ENCODE data around the gene ANTXRL. TPM values are rescaled to one million over a fixed set of nuclear protein-coding genes. Genes with fewer than 3 reads are reported as not detected.
"Not testable (repeated sequence)": the region's sequence is repeated elsewhere in the genome, so short reads cannot be mapped to it uniquely, and the experiment has no call there.

ANTXRL gene
- total and polyA plus RNA-seq, 2 experiments from 2014 or later: not detected

DNA sequence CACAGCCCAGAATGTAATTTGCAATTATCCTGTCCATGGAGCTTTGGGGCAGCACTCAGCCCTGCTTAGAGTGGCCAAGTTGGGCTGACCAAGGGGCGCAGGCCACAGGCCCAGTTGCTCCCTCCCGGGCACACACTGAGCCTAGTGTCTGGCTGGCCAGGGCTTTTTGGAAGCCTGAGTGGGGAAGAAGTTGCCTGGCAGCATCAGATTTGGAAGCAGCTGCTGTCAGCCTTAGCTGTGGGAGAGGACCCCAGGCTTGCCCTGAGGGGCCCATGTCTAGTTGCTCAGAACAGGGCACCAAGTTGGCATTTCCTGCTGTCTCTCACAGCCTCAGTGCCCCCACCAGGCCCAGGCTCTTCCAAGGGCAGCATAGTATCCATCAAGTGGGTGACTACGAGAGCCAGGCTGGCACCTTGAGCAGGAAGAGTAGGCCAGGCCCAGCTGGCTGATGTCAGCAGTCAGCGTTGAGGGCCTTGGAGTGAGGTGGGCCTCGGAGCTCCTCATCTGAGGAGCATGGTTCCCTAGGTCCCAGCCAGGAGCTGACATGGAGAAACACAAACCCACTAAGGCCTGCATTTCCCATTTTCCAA is 14.4 kb downstream of the ANTXRL start:
- no peak for DNase-seq (ENCODE audit: low read depth in 1 of 2, low spot score in 1 of 2)
- TF ChIP-seq, protein P1, sequence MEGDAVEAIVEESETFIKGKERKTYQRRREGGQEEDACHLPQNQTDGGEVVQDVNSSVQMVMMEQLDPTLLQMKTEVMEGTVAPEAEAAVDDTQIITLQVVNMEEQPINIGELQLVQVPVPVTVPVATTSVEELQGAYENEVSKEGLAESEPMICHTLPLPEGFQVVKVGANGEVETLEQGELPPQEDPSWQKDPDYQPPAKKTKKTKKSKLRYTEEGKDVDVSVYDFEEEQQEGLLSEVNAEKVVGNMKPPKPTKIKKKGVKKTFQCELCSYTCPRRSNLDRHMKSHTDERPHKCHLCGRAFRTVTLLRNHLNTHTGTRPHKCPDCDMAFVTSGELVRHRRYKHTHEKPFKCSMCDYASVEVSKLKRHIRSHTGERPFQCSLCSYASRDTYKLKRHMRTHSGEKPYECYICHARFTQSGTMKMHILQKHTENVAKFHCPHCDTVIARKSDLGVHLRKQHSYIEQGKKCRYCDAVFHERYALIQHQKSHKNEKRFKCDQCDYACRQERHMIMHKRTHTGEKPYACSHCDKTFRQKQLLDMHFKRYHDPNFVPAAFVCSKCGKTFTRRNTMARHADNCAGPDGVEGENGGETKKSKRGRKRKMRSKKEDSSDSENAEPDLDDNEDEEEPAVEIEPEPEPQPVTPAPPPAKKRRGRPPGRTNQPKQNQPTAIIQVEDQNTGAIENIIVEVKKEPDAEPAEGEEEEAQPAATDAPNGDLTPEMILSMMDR (IDR thresholded peaks at IDR 0.05; ENCODE audit: low read depth, low read length): no peak
- H3K9me3 ChIP-seq (ENCODE audit: low read depth): no peaks in the 10 kb centered on the region
- no peaks in the 10 kb centered on the region for H3K27me3 ChIP-seq
- H3K27ac ChIP-seq: no peak overlapping the region
- H3K36me3 ChIP-seq: no peaks in the 10 kb centered on the region
- H3K4me1 ChIP-seq (ENCODE audit: low read depth): peaks cover 3% of the 10 kb centered on the region
- H3K4me3 ChIP-seq: no peak overlapping the region

DNA sequence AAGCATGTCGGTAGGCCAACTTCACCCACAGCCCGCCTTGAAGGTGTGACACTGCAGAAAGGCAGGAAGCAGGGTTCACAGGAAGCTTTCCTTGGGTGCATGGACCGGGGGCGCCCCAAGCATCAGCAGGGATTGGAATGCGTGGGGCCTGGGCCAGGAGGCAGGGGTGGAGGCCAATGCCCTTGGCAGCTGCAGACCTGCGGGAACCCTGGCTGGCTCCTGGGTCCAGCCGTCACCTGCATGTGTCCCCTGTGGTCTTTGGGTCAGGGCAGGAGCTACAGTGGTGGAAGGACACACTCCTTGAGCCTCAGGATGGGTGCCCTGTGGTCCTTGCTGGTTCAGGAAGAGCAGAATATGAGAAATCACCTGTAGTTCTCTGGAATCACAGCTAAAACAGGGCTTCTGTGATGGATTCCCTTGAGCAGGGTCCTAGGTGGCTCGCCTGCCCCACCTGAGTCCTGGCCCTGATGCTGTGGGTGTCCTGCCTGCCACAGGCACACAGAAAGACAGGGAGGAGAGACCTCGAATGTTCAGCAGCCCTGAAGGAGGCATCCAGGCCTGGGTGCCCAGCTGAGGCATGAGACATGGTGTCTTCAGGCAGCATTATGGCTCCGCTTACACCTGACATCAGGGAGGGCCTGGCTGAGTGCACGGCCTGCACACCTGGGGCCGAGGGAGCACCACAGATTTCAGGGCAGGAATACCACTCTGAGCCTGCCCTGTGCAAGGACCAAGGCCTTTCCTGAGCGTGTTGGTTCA is 15.1 kb downstream of the ANTXRL start:
- peaks cover 3% of the 10 kb centered on the region for H3K4me1 ChIP-seq (ENCODE audit: low read depth)
- H3K27ac ChIP-seq: no peak overlapping the region
- TF ChIP-seq, protein P1 (IDR thresholded peaks at IDR 0.05; ENCODE audit: low read depth, low read length): no peak
- H3K27me3 ChIP-seq: no peaks in the 10 kb centered on the region
- H3K36me3 ChIP-seq: no peaks in the 10 kb centered on the region
- H3K4me3 ChIP-seq: no peak overlapping the region
- no peaks in the 10 kb centered on the region for H3K9me3 ChIP-seq (ENCODE audit: low read depth)
- no peak for DNase-seq (ENCODE audit: low read depth in 1 of 2, low spot score in 1 of 2)

DNA sequence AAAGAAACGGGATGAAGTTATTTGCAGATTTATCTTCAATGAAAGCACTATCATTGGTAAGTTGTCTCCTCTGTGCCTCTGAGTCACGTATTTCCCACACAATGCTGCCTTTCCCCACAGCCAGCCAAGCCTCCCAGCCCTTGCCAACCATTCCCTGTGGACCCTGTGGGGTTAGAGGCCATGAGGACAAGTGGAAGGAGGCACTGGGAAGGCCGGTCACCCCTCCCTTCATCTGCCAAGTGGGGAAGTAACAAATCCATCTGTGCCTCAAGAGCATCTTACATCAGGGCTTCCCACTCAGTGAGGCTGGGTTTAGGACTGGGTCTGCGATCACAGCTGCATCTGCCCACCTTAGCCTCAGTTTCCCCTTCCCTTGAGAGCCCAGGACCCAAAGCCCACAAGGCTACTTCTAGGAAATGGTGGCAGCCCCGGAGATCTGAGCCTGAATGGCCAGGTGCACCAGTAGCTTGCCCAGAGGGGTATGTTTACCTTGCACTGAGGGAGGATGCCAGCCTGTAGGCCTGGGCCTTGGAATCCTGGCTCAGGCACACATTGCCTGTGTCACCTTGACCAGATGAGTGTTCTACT is 16.1 kb downstream of the ANTXRL start:
- not testable (repeated sequence) for DNase-seq (ENCODE audit: low read depth in 1 of 2, low spot score in 1 of 2); H3K27me3 ChIP-seq; H3K4me1 ChIP-seq (ENCODE audit: low read depth); H3K27ac ChIP-seq; H3K9me3 ChIP-seq (ENCODE audit: low read depth); H3K36me3 ChIP-seq; H3K4me3 ChIP-seq

DNA sequence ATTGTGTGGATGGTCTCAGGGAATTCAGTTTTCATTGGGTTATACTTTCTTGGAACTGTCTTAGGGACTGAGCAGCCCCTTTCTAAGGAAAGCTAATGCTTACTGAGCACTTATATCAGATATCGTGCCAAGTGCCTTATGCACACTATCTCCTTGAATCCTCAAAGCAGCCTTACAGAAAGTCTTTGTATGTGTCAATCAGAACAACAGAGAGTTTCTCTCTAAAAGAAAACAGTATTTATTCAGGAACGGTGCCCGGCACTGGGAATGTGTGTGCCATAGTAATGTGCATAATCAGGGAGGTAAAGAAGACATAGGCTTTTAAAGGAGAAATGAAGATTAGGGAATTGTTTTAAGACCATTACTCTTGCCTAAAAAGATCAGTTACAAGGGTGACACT is 17.3 kb downstream of the ANTXRL start:
- Histone ChIP-seq H3K27me3 (no peaks in the 10 kb centered on the region), H3K9me3 (ENCODE audit: low read depth) (no peaks in the 10 kb centered on the region), H3K36me3 (no peaks in the 10 kb centered on the region), H3K4me3 (no peak overlapping the region), H3K27ac (no peak overlapping the region), H3K4me1 (ENCODE audit: low read depth) (peaks cover 3% of the 10 kb centered on the region)
- DNase-seq (ENCODE audit: low read depth in 1 of 2, low spot score in 1 of 2): no peak
- TF ChIP-seq, protein P1 (IDR thresholded peaks at IDR 0.05; ENCODE audit: low read depth, low read length): no peak

DNA sequence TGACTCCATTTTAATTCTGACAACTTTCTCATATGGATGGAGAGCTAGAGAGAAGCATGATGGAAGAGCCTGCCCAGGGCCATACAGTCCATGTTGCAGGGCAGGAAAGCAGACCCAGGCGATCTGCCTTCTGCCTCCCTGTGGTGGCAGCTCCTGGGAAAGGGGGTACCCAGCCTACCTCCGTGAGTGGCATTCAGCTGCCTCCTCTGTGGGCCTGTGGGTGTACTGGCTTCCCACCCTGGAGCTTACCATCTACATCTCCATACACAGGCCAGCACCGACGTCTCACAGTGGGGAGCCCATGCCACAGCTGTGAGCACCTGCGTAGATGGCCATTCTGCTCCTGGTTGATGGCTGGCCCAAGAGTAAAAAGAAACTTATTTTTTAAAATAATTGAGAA is 17.9 kb downstream of the ANTXRL start:
- not testable (repeated sequence) for DNase-seq (ENCODE audit: low read depth in 1 of 2, low spot score in 1 of 2); H3K27me3 ChIP-seq; H3K4me3 ChIP-seq; H3K36me3 ChIP-seq; H3K9me3 ChIP-seq (ENCODE audit: low read depth); H3K4me1 ChIP-seq (ENCODE audit: low read depth); H3K27ac ChIP-seq

DNA sequence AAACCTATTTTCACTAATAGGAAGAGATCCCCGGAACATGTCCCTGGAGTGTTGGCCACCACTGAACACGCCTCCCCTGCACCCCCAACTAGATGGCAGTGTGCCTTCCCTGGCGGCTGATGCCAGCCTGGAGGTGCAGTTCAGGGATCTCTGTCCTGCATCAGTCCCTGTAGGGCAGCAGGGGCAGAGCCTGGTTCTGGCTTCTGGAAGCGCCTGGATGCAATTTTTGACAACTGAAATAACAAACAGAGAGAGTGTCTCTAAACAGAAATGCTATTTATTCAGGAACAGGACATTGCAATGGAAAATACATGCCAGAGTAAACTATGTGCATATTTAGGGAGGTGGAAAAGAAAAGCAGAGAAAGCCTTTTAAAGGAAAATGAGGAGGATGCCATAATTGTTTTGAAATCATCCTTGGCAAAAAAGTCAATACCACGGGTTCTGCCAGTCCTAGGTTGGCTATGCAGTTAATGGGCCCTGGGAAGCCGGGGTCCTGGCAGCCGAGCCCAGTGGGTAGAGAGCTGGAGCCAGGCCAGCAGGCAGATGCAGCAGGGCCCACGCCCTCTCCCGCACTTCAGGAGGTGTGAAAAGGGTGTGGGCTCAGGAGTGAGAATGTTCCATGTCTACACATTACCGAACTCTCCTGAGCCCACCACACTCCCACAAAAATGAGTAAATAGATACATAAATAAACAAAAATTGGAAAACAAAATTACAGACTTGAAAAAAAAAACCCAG is 18.5 kb downstream of the ANTXRL start:
- no peak for DNase-seq (ENCODE audit: low read depth in 1 of 2, low spot score in 1 of 2)
- Histone ChIP-seq H3K36me3 (no peaks in the 10 kb centered on the region), H3K27me3 (no peaks in the 10 kb centered on the region), H3K9me3 (ENCODE audit: low read depth) (no peaks in the 10 kb centered on the region), H3K4me1 (ENCODE audit: low read depth) (no peaks in the 10 kb centered on the region), H3K27ac (no peak overlapping the region), H3K4me3 (no peak overlapping the region)
- TF ChIP-seq, protein P1 (IDR thresholded peaks at IDR 0.05; ENCODE audit: low read depth, low read length): no peak
